Measurements from ENCODE around the gene PRKAR1A.
"Not testable (repeated sequence)": the region's sequence is repeated elsewhere in the genome, so short reads cannot be mapped to it uniquely, and the experiment has no call there.

Gene PRKAR1A

DNA sequence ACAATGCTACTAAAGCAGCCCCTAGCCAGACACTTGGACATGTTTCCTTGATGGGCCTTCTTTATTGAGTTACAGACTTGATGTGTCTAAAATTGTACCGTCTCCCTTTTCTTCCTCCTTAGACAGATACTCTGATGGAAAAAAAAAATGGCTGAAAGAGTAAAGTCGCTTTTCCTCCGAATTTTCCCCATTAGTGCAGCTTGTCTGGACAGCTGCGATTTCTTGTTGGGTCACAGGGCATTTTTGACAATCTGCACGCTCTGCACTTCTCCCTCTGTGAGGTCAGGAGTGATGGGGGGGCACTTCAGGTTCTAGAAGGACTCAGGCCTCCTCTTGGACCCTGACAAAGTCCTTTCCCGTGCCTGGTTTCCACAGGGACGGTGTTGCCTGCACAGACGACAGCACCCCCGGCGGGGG is 968 bp upstream of the PRKAR1A start:
- no peak for DNase-seq (ENCODE audit: low read depth in 4 of 4, low spot score in 1 of 4)

DNA sequence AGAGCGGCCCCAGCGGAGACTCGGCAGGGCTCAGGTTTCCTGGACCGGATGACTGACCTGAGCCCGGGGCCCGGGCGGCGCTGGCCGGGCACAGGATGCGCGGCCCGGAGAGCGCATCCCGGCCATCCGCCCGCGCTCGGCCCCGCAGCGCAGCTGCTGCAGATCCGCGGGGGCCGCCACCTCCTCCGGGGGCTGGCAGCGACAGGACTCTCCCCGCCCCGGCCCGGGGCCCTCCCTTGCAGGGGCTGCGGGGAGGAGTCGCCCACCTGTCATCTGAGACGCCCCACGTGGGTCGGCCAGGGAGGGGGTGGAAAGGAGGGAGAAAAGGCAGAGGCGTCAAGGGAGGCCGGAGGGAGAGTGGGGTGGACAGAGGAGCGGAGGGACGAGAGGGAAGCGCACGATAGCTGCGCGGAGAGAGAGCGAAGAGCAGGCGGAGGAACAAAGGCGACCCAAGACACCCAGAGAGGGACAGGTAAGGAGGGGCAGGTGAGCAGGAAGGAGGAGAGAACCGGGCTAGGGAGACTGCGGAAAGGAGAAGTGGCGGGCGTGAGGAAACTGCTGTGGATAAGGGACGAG is 471 bp upstream of the PRKAR1A start:
- peak; percentile 25 to 61 (median 38) for DNase-seq (ENCODE audit: low read depth in 4 of 4, low spot score in 1 of 4)

DNA sequence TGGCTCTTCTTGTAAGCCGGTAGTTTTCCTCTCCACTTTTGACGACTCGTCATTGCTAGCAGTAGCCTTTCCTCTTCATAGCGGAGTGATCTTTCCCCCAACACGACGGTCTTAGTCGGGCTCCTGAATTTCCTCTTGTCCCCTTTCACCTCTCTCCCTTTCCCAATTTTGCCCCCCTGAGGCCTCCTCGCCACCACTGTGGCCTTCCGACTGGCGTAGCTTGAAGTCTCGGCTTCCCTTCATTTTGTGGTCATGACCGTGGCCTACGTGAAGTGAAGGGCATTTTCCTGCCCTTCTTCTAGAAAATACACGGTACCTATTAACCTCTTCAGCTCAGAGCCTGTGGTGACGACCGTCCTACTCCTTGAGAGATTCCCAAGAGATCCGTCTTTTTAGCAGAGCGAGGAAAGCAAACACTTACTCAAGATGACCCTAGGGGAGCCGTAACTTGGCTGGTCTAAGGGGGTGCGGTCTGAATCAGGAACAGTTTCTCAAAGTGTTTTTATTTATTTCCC is 787 bp downstream of the PRKAR1A start:
- no peak for DNase-seq (ENCODE audit: low read depth in 4 of 4, low spot score in 1 of 4)

DNA sequence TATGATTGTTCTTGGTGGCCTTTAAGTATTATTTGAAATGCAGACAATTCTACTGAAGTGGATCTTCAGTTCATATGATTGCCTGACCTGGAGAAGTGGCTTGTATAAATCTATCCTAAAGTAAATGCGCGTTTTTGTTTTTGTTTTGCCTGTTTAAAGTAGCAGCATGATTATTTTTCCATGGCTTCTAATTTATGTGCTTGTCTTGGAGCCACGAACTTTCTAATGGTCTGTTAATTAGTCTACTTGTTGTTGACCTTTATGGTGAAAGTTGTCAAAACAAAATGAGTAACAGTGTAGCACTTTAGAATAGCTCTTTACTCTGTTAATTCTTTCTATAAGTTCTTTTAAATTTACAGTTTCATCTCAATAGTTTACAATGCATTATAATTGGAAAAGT is 1.7 kb downstream of the PRKAR1A start:
- no peak for DNase-seq (ENCODE audit: low read depth in 4 of 4, low spot score in 1 of 4)

DNA sequence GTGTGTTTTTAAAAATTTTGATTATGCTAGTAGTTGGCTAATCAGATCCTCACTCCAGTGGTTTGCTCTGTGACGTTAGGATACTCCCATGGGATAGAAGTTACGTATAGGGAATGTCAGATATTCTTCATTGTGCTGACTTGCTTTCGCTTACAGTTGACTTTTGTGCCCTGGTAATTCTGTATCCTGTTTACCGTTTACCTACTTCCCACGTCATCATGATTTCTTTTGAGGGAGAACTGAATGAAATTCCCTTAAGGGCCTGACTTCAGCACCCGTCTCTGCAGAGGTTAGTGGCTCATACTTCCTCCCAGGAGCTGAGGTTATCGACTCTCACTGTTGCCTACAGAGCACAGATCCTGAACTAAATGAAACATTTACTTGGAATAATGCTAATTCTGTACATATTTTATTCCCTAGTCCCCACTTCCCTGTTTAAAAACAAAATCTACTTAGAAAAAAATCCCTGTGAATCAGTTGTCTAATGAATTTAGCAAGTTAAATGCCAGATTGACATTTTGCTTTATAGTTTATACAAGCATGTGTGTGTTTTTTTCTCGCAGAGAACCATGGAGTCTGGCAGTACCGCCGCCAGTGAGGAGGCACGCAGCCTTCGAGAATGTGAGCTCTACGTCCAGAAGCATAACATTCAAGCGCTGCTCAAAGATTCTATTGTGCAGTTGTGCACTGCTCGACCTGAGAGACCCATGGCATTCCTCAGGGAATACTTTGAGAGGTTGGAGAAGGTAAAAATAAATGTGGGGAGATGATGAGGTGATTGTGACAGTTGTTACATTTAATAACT is 2.8 kb downstream of the PRKAR1A start:
- no peak for DNase-seq (ENCODE audit: low read depth in 4 of 4, low spot score in 1 of 4)

DNA sequence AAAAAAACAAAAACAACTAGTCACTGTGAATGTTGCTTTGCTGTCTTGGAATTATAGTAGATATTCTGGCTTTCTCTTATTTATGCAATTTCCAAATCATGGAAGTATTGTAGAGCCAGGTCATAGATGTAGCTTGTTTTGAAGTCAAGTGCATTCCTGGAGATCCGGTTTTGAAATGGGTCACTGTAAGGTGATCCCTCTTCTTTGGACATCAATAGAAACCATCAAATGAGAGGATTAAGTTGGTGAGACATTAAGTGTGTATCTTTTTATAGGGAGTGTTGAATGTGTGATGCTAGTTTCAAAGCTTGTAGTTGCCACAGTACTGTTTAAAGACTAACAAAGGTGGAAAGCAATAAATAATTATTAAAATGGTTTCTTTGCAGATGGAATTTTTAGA is 4.5 kb downstream of the PRKAR1A start:
- DNase-seq (ENCODE audit: low read depth in 4 of 4, low spot score in 1 of 4) = no peak

DNA sequence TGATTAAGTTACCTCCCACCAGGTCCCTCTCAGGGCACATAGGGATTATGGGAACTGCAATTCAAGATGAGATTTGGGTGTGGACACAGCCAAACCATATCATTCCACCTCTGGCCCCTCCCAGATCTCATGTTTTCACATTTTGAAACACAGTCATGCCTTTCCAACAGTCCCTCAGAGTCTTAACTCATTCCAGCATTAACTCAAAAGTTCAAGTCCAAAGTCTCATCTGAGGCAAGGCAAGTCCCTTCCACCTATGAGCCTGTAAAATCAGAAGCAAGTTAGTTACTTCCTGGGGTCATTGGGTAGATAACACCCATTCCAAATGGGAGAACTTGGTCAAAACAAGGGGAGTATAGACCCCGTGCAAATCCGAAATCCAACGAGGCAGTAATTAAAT is 5.4 kb downstream of the PRKAR1A start:
- not testable (repeated sequence) for DNase-seq (ENCODE audit: low read depth in 4 of 4, low spot score in 1 of 4)

DNA sequence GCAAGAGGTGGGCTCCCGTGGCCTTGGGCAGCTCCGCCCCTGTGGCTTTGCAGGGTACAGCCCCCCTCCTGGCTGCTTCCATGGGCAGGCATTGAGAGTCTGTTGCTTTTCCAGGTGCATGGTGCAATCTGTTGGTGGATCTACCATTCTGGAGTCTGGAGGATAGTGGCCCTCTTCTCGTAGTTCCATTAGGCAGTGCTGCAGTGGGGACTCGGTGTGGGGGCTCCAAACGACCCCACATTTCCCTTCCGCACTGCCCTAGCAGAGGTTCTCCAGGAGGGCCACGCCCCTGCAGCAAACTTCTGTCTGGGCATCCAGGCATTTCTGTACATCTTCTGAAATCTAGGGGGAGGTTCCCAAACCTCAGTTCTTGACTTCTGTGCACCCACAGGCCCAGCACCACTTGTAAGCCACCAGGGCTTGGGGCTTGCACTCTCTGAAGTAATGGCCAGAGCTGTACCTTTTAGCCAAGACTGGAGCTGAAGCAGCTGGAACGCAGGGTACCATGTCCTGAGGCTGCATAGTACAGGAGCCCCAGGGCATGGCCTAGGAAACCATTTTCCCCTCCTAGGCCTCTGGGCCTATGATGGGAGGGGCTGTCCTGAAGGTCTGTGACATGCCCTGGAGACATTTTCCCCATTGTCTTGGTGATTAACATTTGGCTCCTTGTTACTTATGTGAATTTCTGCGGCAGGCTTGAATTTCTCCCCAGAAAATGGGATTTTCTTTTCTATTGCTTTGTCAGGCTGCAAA is 6.0 kb downstream of the PRKAR1A start:
- DNase-seq (ENCODE audit: low read depth in 4 of 4, low spot score in 1 of 4) = no peak

DNA sequence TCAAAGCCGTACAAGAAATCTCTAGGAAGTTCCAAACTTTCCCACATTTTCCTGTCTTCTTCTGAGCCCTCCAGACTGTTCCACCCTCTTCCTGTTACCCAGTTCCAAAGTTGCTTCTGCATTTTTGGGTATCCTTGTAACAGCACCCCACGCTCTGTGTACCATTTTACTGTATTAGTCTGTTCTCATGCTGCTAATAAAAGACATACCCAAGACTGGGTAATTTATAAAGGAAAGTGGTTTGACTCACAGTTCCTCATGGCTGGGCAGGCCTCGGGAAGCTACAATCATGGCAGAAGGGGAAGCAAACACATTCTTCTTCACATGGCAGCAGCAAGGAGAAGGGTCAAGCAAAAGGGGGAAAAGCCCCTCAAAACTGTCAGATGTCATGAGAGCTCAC is 6.8 kb downstream of the PRKAR1A start:
- DNase-seq (ENCODE audit: low read depth in 4 of 4, low spot score in 1 of 4) = not testable (repeated sequence)

DNA sequence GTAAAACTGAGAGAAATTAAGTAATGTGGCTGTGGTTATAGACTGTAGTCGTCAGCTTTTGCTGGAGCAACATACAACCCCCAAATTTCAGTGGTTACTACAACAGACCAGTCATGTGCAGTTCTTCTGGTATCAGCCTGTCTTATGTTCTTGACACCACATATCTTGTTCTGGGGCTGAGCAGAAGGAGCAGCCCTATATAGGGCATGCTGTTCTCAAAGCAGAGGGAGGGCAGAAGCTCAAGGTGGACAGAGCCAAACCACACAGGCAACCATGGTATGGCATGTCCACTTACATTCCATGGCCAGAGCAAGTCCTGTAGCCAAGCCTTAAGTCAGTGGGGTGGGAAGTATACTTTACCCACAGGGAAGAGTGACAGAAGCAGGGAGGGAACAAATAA is 7.7 kb downstream of the PRKAR1A start:
- DNase-seq (ENCODE audit: low read depth in 4 of 4, low spot score in 1 of 4) = no peak

DNA sequence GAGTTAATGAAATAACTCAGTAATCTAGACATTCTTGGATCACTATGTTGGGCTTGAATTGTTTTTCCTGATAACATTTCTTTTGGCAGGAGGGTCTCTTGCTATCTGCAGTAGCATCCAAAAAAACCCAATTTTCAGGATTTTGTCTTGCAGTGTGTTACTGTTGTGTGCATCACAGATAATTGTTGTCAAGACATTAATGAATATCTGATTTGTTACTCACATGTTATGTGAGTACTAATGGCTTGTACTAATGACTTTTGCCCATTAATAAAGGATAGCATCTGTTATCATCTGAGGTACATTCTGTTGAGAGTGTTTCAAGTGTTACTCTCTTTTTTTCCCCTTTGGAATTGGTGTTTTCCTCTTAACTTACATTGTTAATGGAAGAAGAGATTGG is 10.0 kb downstream of the PRKAR1A start:
- no peak for DNase-seq (ENCODE audit: low read depth in 4 of 4, low spot score in 1 of 4)

DNA sequence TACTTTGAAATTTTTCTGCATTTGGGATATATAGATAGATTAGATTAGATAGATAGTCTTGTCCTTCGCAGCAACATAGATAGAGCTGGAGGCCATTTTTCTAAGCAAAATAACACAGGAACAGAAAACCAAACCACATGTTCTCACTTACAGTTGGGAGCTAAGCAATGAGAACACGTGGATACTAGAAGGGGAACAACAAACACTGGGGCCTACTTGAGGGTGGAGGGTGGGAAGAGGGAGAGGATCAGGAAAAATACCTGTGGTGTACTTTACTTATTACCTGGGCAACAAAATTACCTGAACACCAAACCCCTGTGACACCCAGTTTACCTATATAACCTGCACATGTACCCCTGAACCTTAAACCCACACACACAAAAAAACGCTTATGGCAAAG is 14.3 kb downstream of the PRKAR1A start:
- no peak for DNase-seq (ENCODE audit: low read depth in 4 of 4, low spot score in 1 of 4)

DNA sequence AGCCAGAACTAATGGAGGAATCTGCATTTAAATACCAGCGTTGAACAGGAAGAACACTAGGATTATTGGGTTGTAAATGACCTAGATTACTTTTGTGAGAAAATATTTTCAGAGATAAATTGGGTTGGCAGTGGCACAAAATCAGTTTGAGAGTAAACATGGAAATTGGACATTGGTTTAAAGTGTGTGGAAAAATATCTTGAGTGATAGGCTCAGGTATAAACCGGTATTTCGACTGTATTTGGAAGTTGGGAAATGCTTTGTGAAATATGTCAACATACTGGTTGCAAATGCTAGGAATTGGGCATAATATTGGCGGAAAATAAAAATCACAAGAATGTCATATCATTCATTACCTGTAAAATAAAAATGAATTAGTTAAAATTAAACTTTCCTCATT is 15.1 kb downstream of the PRKAR1A start:
- no peak for DNase-seq (ENCODE audit: low read depth in 4 of 4, low spot score in 1 of 4)

DNA sequence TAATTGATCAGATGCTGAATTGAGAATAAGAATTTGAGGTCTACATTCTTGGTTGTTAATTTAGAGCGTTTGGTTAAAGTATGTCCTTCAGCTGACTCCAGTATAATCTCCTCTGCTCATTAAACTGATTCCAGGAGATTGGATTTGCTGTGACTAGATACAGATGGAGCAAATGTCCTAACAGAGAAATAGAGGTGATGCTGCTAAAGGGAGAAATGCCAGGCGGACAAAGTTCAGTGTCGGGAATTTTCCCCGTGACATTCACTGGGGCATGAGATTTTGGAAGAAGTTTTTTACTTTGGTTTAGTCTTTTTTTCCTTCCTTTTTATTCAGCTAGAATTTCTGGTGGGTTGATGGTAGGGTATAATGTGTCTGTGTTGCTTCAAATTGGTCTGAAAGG is 19.0 kb downstream of the PRKAR1A start:
- no peak for DNase-seq (ENCODE audit: low read depth in 4 of 4, low spot score in 1 of 4)

DNA sequence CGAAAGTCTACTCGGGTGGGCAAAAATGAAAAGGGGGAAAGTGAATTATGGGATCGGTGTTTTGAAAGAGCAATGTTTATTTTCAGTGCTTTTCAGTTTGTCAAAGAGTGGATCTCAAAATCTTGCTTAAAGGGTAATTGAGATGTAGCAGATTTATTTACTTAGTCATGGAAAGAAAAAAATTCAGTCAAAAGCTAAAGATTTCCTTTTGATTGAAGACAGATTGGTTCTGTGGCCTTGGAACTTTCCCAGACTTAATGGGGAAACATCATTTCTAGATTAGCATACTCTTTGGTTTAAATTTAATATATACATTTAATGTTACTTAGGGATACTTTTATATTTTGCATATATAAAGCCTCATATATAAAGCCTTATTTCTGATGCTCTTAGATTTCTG is 20.6 kb downstream of the PRKAR1A start:
- DNase-seq (ENCODE audit: low read depth in 4 of 4, low spot score in 1 of 4) = no peak

DNA sequence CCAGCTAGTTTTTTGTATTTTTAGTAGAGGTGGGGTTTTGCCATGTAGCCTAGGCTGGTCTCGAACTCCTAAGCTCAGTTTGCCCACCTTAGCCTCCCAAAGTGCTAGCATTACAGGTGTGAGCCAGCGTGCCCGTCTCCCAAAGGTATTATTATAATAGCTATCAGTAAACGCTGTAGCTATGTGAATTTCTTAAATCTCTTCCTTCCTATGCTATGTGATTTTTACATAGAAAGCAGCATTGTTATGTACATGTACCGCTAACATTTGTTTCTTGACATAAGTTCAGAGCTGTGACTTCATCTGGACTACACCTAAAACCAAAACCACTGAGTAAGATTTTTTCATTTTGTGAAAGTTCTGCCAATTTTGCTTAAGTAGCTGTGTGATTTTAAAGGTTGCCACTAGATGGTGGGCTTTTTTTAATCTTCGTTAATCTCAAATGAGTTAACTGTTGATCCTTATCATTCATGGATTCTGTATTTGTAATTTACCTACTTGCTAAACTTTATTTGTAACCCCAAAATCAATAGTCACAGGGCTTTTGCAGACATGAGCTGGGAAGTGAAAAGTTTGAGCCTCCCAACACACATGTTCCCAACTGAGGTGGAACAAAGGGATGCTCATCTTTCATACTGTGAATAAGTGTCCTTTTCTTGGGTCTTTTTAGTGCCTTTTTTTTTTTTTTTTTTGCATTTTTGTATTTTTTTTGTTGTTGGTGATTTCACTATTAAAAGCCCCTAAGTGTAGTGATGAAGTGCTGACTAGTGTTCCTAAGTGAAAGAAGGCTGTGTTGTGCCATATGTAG is 21.9 kb downstream of the PRKAR1A start:
- DNase-seq (ENCODE audit: low read depth in 4 of 4, low spot score in 1 of 4) = no peak

DNA sequence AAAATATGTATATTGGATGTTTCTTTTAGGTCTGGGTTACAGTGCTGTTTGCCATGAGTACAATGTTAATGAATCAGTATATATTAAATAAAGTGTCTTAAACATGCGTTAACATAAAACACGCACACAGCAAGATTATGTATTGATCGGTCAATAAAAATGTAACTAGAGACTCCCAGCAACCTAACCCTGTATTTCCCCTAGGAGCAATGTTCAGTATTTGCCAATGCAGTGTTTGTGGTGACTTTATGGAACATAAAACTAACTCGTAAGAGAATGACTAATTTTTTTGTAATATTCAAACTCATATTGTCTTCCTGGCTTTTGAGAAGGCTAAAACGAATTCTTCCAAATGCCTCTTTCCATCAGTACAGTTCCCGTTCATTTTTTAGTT is 22.5 kb downstream of the PRKAR1A start:
- no peak for DNase-seq (ENCODE audit: low read depth in 4 of 4, low spot score in 1 of 4)

DNA sequence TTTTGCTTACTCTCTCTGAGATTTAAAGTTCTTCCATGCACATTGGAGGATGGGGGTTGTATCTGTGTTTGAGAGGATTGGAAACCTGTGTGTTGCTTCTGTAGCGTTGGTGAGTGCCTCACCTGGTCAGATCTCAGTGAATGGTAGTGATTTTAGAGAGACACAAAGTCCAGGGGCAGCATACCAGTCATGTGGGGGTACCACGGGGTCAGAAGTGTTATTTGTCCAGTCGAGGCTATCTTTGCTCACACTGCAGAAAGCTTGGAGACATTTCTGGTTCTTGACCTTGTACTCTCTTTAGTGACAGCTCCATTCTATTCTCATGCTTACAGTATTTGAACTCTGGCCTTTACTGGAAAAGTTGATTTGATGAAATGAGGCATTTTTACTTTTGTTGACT is 23.7 kb downstream of the PRKAR1A start:
- DNase-seq (ENCODE audit: low read depth in 4 of 4, low spot score in 1 of 4) = no peak

DNA sequence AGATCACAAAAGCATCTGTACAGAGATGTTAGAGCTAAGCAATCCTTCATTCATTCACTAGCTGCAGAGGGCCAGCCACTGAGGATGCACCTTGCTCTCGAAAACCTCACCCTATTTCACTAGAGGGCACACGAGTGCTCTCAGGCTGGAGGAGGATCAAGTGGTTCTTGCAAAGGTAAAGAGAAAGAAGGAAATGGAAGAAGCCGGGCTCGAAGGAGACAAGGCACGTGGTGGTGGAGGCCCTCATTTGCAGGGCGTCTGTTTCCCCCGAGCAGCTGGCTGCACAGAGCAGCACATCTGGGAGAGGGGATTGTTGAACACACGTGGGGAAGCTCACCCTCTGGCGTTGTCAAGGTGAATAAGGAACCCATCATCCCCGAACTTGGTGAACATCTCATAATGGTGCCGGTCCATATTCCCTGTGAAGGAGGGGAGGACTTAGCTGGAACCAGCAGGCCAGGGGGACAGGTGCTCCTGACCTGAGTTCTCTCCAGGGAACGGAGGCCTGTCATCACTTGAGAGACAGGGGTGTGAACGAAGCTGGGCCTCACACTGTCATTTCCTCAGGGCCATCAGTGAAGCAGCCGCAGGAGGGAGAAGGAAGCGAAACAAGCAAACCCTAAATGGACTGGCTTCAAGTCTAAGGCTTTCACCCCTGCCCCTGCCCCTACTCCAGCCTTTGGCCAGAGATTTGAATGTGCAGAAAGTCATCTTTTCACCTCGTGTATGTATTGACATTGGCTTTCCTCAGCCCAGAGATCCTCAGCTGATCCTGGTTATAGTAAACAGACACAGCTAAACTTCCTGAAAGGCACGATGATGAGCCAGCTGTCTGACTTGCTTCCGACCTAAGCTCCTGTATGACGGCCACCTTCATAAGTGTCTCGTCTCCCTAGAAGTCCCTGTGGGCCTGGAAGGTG is 27.6 kb downstream of the PRKAR1A start:
- no peak for DNase-seq (ENCODE audit: low read depth in 4 of 4, low spot score in 1 of 4)

DNA sequence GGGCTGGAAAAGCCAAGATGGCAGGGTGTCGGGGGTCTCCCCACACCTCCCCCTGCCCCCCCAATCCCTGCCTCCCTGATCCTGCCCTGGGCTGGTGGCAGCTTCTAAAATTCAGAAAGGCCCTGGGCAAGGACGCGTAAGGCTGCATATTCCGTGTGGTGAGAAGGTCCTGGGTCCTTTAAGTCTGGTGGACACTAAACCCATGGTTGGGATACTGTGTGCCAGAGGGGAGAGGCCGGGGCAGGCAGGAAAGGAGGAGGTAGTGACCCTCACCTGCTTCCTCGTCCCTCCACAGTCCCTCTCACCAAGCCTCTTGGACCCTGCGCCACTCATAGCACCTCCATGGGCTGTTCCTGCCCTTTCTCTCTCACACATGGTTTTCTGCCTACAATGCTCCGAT is 28.8 kb downstream of the PRKAR1A start:
- no peak for DNase-seq (ENCODE audit: low read depth in 4 of 4, low spot score in 1 of 4)
